SK-N-SH (cell line): ENCODE results near the gene SCFD1. TPM values are rescaled to one million over a fixed set of nuclear protein-coding genes. Genes with fewer than 3 reads are reported as not detected.

Source experiments
- CTCF ChIA-PET: fragments of 300-600, 350-600 bp; formaldehyde crosslinking; extraction: SDS; loops from one replicate; lab custom pipeline; 2021; lab: Yijun Ruan, JAX
- POLR2A ChIA-PET: fragments of 350-600 bp; sonication (Branson Sonifier 250); formaldehyde crosslinking; extraction: SDS; loops from one replicate; lab custom pipeline; 2020; ENCODE audit warnings: antibody characterized with exemption, inconsistent platforms; lab: Yijun Ruan, JAX
- DNase-seq: peaks from one replicate; pipeline ENCODE4 v3.0.0; 2012
- H2AFZ ChIP-seq: fragments of 200-600 bp; sonication (generic); 2 replicates; pipeline ENCODE4 v1.8.1; 2016; ENCODE audit warnings: antibody characterized with exemption, mild to moderate bottlenecking, low read depth
- H3F3A ChIP-seq: fragments of 200-600 bp; sonication (generic); replicated peaks from 2 replicates; pipeline ENCODE3; 2016; ENCODE audit warnings: antibody characterized with exemption, mild to moderate bottlenecking; ENCODE audit not compliant: insufficient read depth
- H3K27ac ChIP-seq, 2 experiments: fragments of 200-500 bp in 1 of 2; fragments of 200-600 bp in 1 of 2; sonication (Bioruptor generic) in 1 of 2; sonication (generic), shearing (Covaris generic) in 1 of 2; 2 replicates each; pipeline versions ENCODE4 v1.5.1 to v1.6.1; 2014 to 2016; ENCODE audit warnings: low read depth in 2 of 2, inconsistent platforms in 1 of 2, low read length in 1 of 2, mild to moderate bottlenecking in 1 of 2, mixed read lengths in 1 of 2
- H3K27me3 ChIP-seq: fragments of 200-600 bp; sonication (generic), shearing (Covaris generic); 2 replicates; pipeline ENCODE4 v1.6.1; 2016; ENCODE audit warnings: mixed run types; ENCODE audit not compliant: insufficient read depth
- H3K36me3 ChIP-seq, 2 experiments: fragments of 200-500 bp in 1 of 2; fragments of 200-600 bp in 1 of 2; sonication (Bioruptor generic) in 1 of 2; sonication (generic) in 1 of 2; replicated peaks in 1 of 2; 2 replicates each; pipeline versions ENCODE3 to v1.5.1; 2014 to 2016; ENCODE audit warnings: low read length in 1 of 2, mild to moderate bottlenecking in 1 of 2; ENCODE audit not compliant: insufficient read depth in 2 of 2, control insufficient read depth in 1 of 2
- H3K4me1 ChIP-seq, 2 experiments: fragments of 200-500 bp in 1 of 2; fragments of 200-600 bp in 1 of 2; sonication (Bioruptor generic) in 1 of 2; sonication (generic), shearing (Covaris generic) in 1 of 2; 2 replicates each; pipeline versions ENCODE4 v1.5.1 to v1.6.1; 2014 to 2016; ENCODE audit warnings: low read depth in 1 of 2, low read length in 1 of 2, mixed run types in 1 of 2; ENCODE audit not compliant: insufficient read depth in 2 of 2, control insufficient read depth in 1 of 2
- H3K4me2 ChIP-seq: fragments of 200-600 bp; sonication (generic), shearing (Covaris generic); 2 replicates; pipeline ENCODE4 v1.6.1; 2017; ENCODE audit warnings: mixed run types
- H3K4me3 ChIP-seq, 2 experiments: fragments of 200-500 bp in 1 of 2; fragments of 200-600 bp in 1 of 2; sonication (Bioruptor generic) in 1 of 2; sonication (generic), shearing (Covaris generic) in 1 of 2; 2 replicates each; pipeline versions ENCODE4 v1.5.1 to v1.8.1; 2014 to 2016; ENCODE audit warnings: low read depth in 2 of 2, inconsistent platforms in 1 of 2, low read length in 1 of 2, mild to moderate bottlenecking in 1 of 2, mixed read lengths in 1 of 2, moderate library complexity in 1 of 2
- H3K79me2 ChIP-seq: fragments of 200-600 bp; sonication (generic); 2 replicates; pipeline ENCODE4 v1.8.1; 2017; ENCODE audit warnings: mild to moderate bottlenecking; ENCODE audit not compliant: insufficient read depth
- H3K9ac ChIP-seq: fragments of 200-600 bp; sonication (generic); 2 replicates; pipeline ENCODE4 v1.6.1; 2017; ENCODE audit warnings: mixed run types
- H3K9me2 ChIP-seq: fragments of 200-600 bp; sonication (generic); 2 replicates; pipeline ENCODE4 v1.6.1; 2017; ENCODE audit warnings: mixed run types
- H3K9me3 ChIP-seq: fragments of 200-600 bp; sonication (generic); 2 replicates; pipeline ENCODE4 v1.6.1; 2017; ENCODE audit warnings: mixed run types, mild to moderate bottlenecking, moderate library complexity
- H4K20me1 ChIP-seq: fragments of 200-600 bp; sonication (generic); 2 replicates; pipeline ENCODE4 v1.6.1; 2017; ENCODE audit warnings: mild to moderate bottlenecking, mixed run types; ENCODE audit not compliant: insufficient read depth
- CTCF ChIP-seq: fragments of 200-600 bp; sonication (generic); IDR thresholded peaks from 2 replicates; pipeline ENCODE4 v1.6.1; 2017; ENCODE audit warnings: antibody characterized with exemption, mild to moderate bottlenecking, moderate library complexity
- ELF1 ChIP-seq: IDR thresholded peaks from 2 replicates; pipeline ENCODE4 v1.4.0; 2012
- EP300 ChIP-seq, 2 experiments: IDR thresholded peaks; 2 replicates each; pipeline versions ENCODE4 v1.4.0 to v1.6.1; 2012; ENCODE audit warnings: borderline replicate concordance in 1 of 2, low read depth in 1 of 2, low read length in 1 of 2
- FOSL2 ChIP-seq: IDR thresholded peaks from 2 replicates; pipeline ENCODE4 v1.4.0; 2012; ENCODE audit warnings: low read depth, mild to moderate bottlenecking, moderate library complexity, borderline replicate concordance
- FOXJ3 ChIP-seq: sonication (generic); formaldehyde crosslinking; IDR thresholded peaks from 2 replicates; pipeline ENCODE4 v1.5.1; 2020; ENCODE audit warnings: mild to moderate bottlenecking, missing genetic modification reagents
- FOXM1 ChIP-seq: IDR thresholded peaks from 2 replicates; pipeline ENCODE4 v1.4.0; 2012; ENCODE audit warnings: low read depth, mild to moderate bottlenecking
- GABPA ChIP-seq: IDR thresholded peaks from 2 replicates; pipeline ENCODE4 v1.4.0; 2012; ENCODE audit warnings: low read depth, mild to moderate bottlenecking
- IRF3 ChIP-seq: fragments of 150-350 bp; IDR thresholded peaks from 2 replicates; pipeline ENCODE4 v1.6.1; 2016; ENCODE audit warnings: mild to moderate bottlenecking, low read depth, low read length
- JUND ChIP-seq: IDR thresholded peaks from 2 replicates; pipeline ENCODE4 v1.4.0; 2012
- MAX ChIP-seq: IDR thresholded peaks from 2 replicates; pipeline ENCODE4 v1.4.0; 2012; ENCODE audit warnings: low read depth
- MXI1 ChIP-seq: IDR thresholded peaks from 2 replicates; pipeline ENCODE4 v1.6.1; 2012; ENCODE audit warnings: mild to moderate bottlenecking, low read depth, low read length, improper control_type of control experiment
- NRF1 ChIP-seq: IDR thresholded peaks from 2 replicates; pipeline ENCODE4 v1.6.1; 2012; ENCODE audit warnings: low read depth, mild to moderate bottlenecking, low read length
- SMC3 ChIP-seq: IDR thresholded peaks from 2 replicates; pipeline ENCODE4 v1.6.1; 2012; ENCODE audit warnings: low read depth, low read length, improper control_type of control experiment
- TCF12 ChIP-seq: IDR thresholded peaks from 2 replicates; pipeline ENCODE4 v1.4.0; 2012
- WGBS: methylation state at CpG from one replicate; pipeline ENCODE4 v1.1.6; 2017; ENCODE audit warnings: low lambda C conversion rate; 5-methylcytosine and 5-hydroxymethylcytosine counted together
- polyA plus RNA-seq, 3 experiments: library from polyadenylated mRNA; depleted of rRNA; stranded (reverse); fragments of >200 nt; gene quantifications; 2 replicates each; pipeline ENCODE4 v1.2.3, GENCODE V29; 2012

Gene SCFD1
- polyA plus RNA-seq, 1 of the 3 experiments (the other 2 are of a cell fraction) = 31.4 TPM

- WGBS = 0% methylated on average over 1 of the region's 1 CpG
- H3K4me1 ChIP-seq = no peaks in the 10 kb centered on the region
- H3K27ac ChIP-seq = no peak overlapping the region
- no peaks in the 10 kb centered on the region for H3K36me3 ChIP-seq
- H3K9me3 ChIP-seq = peaks cover 6% of the 10 kb centered on the region; the same call in 1 of the 2 replicates
- ChIA-PET CTCF (no interaction called here), POLR2A (no interaction called here)
- no peaks in the 10 kb centered on the region for H3K79me2 ChIP-seq
- no peaks in the 10 kb centered on the region for H3F3A ChIP-seq
- no peaks in the 10 kb centered on the region for H3K27me3 ChIP-seq
- H2AFZ ChIP-seq = no peak overlapping the region
- H3K4me2 ChIP-seq = no peak overlapping the region
- no peak overlapping the region for H3K4me3 ChIP-seq
- no peak overlapping the region for H3K9ac ChIP-seq
- TF ChIP-seq JUND = no peak
- no peak for TF ChIP-seq FOSL2
- TF ChIP-seq TCF12 = no peak
- TF ChIP-seq ELF1 = no peak
- no peak for TF ChIP-seq SMC3
- TF ChIP-seq MXI1 = no peak
- no peak for TF ChIP-seq NRF1
- TF ChIP-seq IRF3 = no peak
- TF ChIP-seq FOXM1 = no peak
- TF ChIP-seq EP300 (IDR thresholded peaks at IDR 0.05; ENCODE audit: borderline replicate concordance in 1 of 2, low read depth in 1 of 2, low read length in 1 of 2) = no peak
- no peak for TF ChIP-seq CTCF
- DNase-seq = no peak
- H3K9me2 ChIP-seq = no peaks in the 10 kb centered on the region
- H4K20me1 ChIP-seq = no peaks in the 10 kb centered on the region
Measured at GRCh38 chr14:30763891-30764290, 141.8 kb downstream of the SCFD1 start.

GRCh38 chr14:30767624-30768023, 145.5 kb downstream of the SCFD1 start:
- POLR2A ChIA-PET = no interaction called here
- TF ChIP-seq MAX = no peak
- TF ChIP-seq NRF1 = no peak
- no peak for TF ChIP-seq GABPA
- TF ChIP-seq FOXM1 = no peak
- TF ChIP-seq FOXJ3 = no peak
- no peak for TF ChIP-seq IRF3
- Histone ChIP-seq H3K9me3 (peaks cover 6% of the 10 kb centered on the region; the same call in 1 of the 2 replicates), H3K9ac (no peak overlapping the region), H3K4me2 (no peak overlapping the region), H2AFZ (no peak overlapping the region), H3K36me3 (no peaks in the 10 kb centered on the region), H3K4me3 (no peak overlapping the region), H3K27me3 (peaks cover 12% of the 10 kb centered on the region; the same call in 1 of the 2 replicates), H3K4me1 (no peaks in the 10 kb centered on the region), H4K20me1 (no peaks in the 10 kb centered on the region), H3F3A (no peaks in the 10 kb centered on the region), H3K79me2 (no peaks in the 10 kb centered on the region), H3K9me2 (no peaks in the 10 kb centered on the region), H3K27ac (no peak overlapping the region)
- DNase-seq = no peak
- CTCF ChIA-PET = no interaction called here
- WGBS = 64% methylated on average over 3 of the region's 4 CpGs
